SK-N-SH treated with all-trans-retinoic acid at 6 μM for 48 hours (cell line): ENCODE data around the gene TMPRSS6.

ENCODE experiments used
- ARNTL ChIP-seq: fragments of 450-650 bp; formaldehyde crosslinking; IDR thresholded peaks from 2 replicates; pipeline ENCODE4 v1.5.0; 2020; ENCODE audit warnings: low read depth, mild to moderate bottlenecking, moderate library complexity, borderline replicate concordance
- BACH2 ChIP-seq: fragments of 250-450 bp; sonication (Bioruptor Pico); IDR thresholded peaks from 2 replicates; pipeline ENCODE4 v1.9.0; 2021; ENCODE audit warnings: mild to moderate bottlenecking, borderline replicate concordance
- CREB5 ChIP-seq: fragments of 250-450 bp; sonication (Bioruptor Pico); IDR thresholded peaks from 2 replicates; pipeline ENCODE4 v1.5.1; 2020; ENCODE audit warnings: low read depth, mild to moderate bottlenecking, moderate library complexity
- CSDC2 ChIP-seq: fragments of 250-450 bp; sonication (Bioruptor Pico); IDR thresholded peaks from 2 replicates; pipeline ENCODE4 v1.5.0; 2020; ENCODE audit warnings: mild to moderate bottlenecking, moderate library complexity
- ESRRG ChIP-seq: fragments of 250-450 bp; sonication (Bioruptor Pico); IDR thresholded peaks from 2 replicates; pipeline ENCODE4 v1.6.1; 2021; ENCODE audit warnings: mild to moderate bottlenecking
- OSR1 ChIP-seq: fragments of 250-450 bp; sonication (Bioruptor Pico); IDR thresholded peaks from 2 replicates; pipeline ENCODE4 v1.8.0; 2022; ENCODE audit warnings: moderate library complexity, mild to moderate bottlenecking, inconsistent platforms
- PATZ1 ChIP-seq: fragments of 250-450 bp; sonication (Bioruptor Pico); IDR thresholded peaks from 2 replicates; pipeline ENCODE4 v1.8.0; 2020; ENCODE audit warnings: mild to moderate bottlenecking, moderate library complexity, borderline replicate concordance
- POU6F1 ChIP-seq: fragments of 250-450 bp; sonication (Bioruptor Pico); IDR thresholded peaks from 2 replicates; pipeline ENCODE4 v1.8.0; 2021; ENCODE audit warnings: low read depth, mild to moderate bottlenecking, moderate library complexity, borderline replicate concordance
- PPARA ChIP-seq: fragments of 250-450 bp; sonication (Bioruptor Pico); IDR thresholded peaks from 2 replicates; pipeline ENCODE4 v1.5.0; 2020; ENCODE audit warnings: mild to moderate bottlenecking, borderline replicate concordance
- TOX ChIP-seq: fragments of 250-450 bp; sonication (Bioruptor Pico); IDR thresholded peaks from 2 replicates; pipeline ENCODE4 v1.8.0; 2021; ENCODE audit warnings: mild to moderate bottlenecking, moderate library complexity, borderline replicate concordance
- ZFP3 ChIP-seq: fragments of 250-450 bp; sonication (Bioruptor Pico); IDR thresholded peaks from 2 replicates; pipeline ENCODE4 v1.5.0; 2020; ENCODE audit warnings: mild to moderate bottlenecking, moderate library complexity
- ZFP30 ChIP-seq: fragments of 450-650 bp; formaldehyde crosslinking; IDR thresholded peaks from 2 replicates; pipeline ENCODE4 v1.5.0; 2022; ENCODE audit warnings: mild to moderate bottlenecking, moderate library complexity
- ZNF8 ChIP-seq: fragments of 450-650 bp; formaldehyde crosslinking; IDR thresholded peaks from 2 replicates; pipeline ENCODE4 v1.5.0; 2020; ENCODE audit warnings: mild to moderate bottlenecking, moderate library complexity

GRCh38 chr22:37157516-37158285 is 48.2 kb upstream of the TMPRSS6 start:
- TF ChIP-seq ARNTL (CRISPR knock-in tag) (no peak), ESRRG (no peak), BACH2 (no peak), OSR1 (no peak), ZNF8 (CRISPR knock-in tag) (no peak), CREB5 (CRISPR knock-in tag) (no peak), ZFP3 (CRISPR knock-in tag) (no peak), PATZ1 (CRISPR knock-in tag) (no peak), PPARA (no peak), ZFP30 (no peak), TOX (CRISPR knock-in tag) (no peak), POU6F1 (CRISPR knock-in tag) (no peak), CSDC2 (no peak)
